ENCODE measurements around the gene TUBGCP2. TPM values are rescaled to one million over a fixed set of nuclear protein-coding genes. Genes with fewer than 3 reads are reported as not detected.

The TUBGCP2 gene, protein sequence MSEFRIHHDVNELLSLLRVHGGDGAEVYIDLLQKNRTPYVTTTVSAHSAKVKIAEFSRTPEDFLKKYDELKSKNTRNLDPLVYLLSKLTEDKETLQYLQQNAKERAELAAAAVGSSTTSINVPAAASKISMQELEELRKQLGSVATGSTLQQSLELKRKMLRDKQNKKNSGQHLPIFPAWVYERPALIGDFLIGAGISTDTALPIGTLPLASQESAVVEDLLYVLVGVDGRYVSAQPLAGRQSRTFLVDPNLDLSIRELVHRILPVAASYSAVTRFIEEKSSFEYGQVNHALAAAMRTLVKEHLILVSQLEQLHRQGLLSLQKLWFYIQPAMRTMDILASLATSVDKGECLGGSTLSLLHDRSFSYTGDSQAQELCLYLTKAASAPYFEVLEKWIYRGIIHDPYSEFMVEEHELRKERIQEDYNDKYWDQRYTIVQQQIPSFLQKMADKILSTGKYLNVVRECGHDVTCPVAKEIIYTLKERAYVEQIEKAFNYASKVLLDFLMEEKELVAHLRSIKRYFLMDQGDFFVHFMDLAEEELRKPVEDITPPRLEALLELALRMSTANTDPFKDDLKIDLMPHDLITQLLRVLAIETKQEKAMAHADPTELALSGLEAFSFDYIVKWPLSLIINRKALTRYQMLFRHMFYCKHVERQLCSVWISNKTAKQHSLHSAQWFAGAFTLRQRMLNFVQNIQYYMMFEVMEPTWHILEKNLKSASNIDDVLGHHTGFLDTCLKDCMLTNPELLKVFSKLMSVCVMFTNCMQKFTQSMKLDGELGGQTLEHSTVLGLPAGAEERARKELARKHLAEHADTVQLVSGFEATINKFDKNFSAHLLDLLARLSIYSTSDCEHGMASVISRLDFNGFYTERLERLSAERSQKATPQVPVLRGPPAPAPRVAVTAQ
- total RNA-seq, result 35.2 and 55.2 TPM in 2 replicates

GRCh38 chr10:133308421-133309099, at the start of gene TUBGCP2, which contains the start of gene ZNF511:
TSS of gene TUBGCP2 (minus strand) at chr10:133308872. CDS start at chr10:133302941, 5,931 bp downstream.
TSS of gene ZNF511 (plus strand) at chr10:133308914. CDS start at chr10:133308944, 30 bp downstream.

GRCh38 chr10:133357285-133358161, 48.9 kb upstream of the TUBGCP2 start, which contains the start of gene FUOM:
TSS of gene FUOM (minus strand) at chr10:133358019. CDS start at chr10:133358007, 12 bp downstream.

GRCh38 chr10:133336577-133337369, 28.1 kb upstream of the TUBGCP2 start, which contains the start of gene CALY:
TSS of gene CALY (minus strand) at chr10:133336896. CDS start at chr10:133328989, 7,907 bp downstream.

DNA sequence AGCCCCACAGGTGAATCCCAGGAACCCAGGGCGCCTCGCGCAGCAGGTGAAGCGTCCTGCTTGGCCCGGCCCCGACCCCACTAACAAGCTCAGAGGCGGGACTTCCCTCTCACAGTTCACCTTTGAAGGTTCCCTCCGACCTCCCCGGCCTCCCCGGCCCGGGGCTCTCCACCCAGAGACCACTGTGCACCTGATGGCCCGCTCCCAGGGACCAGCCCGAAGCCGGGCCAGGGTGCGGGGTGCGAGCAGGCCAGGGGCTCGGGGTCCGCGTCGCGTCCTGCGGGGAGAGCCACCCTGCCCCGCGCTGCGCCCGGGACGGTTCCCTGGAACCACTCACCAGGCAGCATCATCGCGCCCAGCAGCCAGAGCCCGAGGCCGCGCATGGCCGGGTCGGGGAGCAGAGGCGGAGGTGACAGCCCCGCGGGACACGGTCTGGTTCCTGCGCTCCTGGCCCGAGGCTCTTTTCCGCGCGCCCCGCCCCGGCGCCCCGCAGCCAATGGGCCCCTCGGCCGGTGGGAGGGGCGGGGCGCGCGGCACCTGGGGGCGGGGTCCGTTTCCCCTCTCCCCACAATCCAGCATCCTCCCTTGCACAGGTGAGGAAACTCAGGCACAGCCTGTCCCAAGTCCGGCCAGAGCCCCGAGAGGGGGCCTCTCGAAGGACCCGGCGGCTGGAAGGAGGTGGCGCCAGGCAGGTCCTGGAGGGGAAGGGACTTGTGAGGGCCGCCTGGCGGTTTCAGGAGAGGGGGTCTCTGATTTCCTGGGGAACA, 32.1 kb downstream of the TUBGCP2 start, which contains the start of gene ADAM8:
Gene ADAM8 (minus strand): TSS at position 434 of the 767 bp plus-strand sequence. CDS start 51 bp downstream, at position 383.

DNA sequence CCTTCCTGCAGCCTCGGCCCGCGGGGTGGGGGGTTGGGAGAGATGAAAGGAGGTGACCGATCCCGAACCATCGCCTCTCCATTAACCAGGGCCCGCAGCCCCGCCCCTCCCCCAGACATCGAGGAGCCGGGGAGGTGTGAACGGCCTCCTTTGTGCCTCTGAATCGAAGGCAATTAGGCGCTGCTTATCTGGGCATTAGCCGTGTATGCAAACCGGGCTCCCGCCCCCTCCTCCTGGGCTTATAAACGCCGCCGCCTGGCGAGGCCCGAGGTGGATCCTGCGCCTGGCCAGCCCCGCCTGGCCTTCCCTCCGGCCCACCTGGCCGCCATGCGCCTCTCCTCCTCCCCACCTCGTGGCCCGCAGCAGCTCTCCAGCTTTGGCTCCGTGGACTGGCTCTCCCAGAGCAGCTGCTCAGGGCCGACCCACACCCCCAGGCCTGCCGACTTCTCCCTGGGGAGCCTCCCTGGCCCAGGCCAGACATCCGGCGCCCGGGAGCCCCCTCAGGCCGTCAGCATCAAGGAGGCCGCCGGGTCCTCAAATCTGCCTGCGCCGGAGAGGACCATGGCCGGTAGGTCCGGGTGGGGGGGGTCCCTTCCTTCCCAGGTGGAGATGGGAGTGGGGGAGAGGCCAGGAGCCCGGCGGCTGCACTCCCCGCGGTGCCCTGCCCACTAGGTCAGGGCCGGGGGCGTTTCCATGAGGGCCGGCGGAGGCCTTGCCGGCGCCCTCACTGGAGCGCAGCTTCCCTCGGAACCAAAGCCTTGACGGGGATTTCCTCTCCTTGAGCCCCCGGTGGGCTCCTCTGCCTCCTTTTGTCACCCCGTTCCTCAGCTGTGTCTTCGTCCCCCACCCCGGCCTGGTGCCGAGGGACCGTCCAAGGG, 70.8 kb downstream of the TUBGCP2 start, which contains the start of gene VENTX:
Gene VENTX (plus strand): TSS at position 268 of the 878 bp plus-strand sequence. CDS start 60 bp downstream, at position 328.

GRCh38 chr10:133230044-133230361, 78.7 kb downstream of the TUBGCP2 start, which contains the start of gene UTF1:
TSS of gene UTF1 (plus strand) at chr10:133230217. CDS start at chr10:133230289, 72 bp downstream.

Other genes starting within 250 kb of the TUBGCP2 start
- not detected in 2 replicates for gene ADGRA1, start 220.9 kb downstream of the TUBGCP2 start, total RNA-seq
- gene KNDC1, start 148.7 kb downstream of the TUBGCP2 start, total RNA-seq, result under 0.01 and 0.07 TPM in 2 replicates
- gene UTF1, start 78.7 kb downstream of the TUBGCP2 start, total RNA-seq, result not detected in 2 replicates
- not detected in 2 replicates for gene VENTX, start 71.0 kb downstream of the TUBGCP2 start, total RNA-seq
- gene ADAM8, start 32.0 kb downstream of the TUBGCP2 start, total RNA-seq, result 26.5 and 147 TPM in 2 replicates
- gene ZNF511, start within 50 bp of the TUBGCP2 start, total RNA-seq, result 11.3 and 11.9 TPM in 2 replicates
- not detected in 2 replicates for gene CALY, start 28.0 kb upstream of the TUBGCP2 start, total RNA-seq
- not detected in 2 replicates for gene PRAP1, start 38.5 kb upstream of the TUBGCP2 start, total RNA-seq
- 2.8 and 11.3 TPM in 2 replicates for gene FUOM, start 49.1 kb upstream of the TUBGCP2 start, total RNA-seq
- gene ECHS1, start 64.5 kb upstream of the TUBGCP2 start, total RNA-seq, result 45.8 and 52.6 TPM in 2 replicates
- gene PAOX, start 70.4 kb upstream of the TUBGCP2 start, total RNA-seq, result 3.9 and 6.8 TPM in 2 replicates
- 16.7 and 29.1 TPM in 2 replicates for gene MTG1, start 85.3 kb upstream of the TUBGCP2 start, total RNA-seq
- gene SPRN, start 115.8 kb upstream of the TUBGCP2 start, total RNA-seq, result not detected in 2 replicates
- gene SCART1, start 145.1 kb upstream of the TUBGCP2 start, total RNA-seq, result 0.34 and 0.64 TPM in 2 replicates
- 0.93 and 1.7 TPM in 2 replicates for gene CYP2E1, start 218.5 kb upstream of the TUBGCP2 start, total RNA-seq

Measured in nasal cavity respiratory epithelium epithelial cell of viscerocranial mucosa (primary cell).